KBM-7 (cell line): ENCODE measurements around the gene VANGL2.

ENCODE experiments used
- DNase-seq: peaks from one replicate; pipeline ENCODE4 v3.0.0-alpha.2; 2015
- in situ Hi-C: fragments of 300-500 bp; cut with MboI; formaldehyde crosslinking; loops from 2 replicates; pipeline ENCODE4 v1.14.3; 2020; ENCODE audit warnings: low sequenced_read_pairs, low pct_unique_long_range_greater_than_20kb, mixed read lengths

VANGL2 gene

DNA sequence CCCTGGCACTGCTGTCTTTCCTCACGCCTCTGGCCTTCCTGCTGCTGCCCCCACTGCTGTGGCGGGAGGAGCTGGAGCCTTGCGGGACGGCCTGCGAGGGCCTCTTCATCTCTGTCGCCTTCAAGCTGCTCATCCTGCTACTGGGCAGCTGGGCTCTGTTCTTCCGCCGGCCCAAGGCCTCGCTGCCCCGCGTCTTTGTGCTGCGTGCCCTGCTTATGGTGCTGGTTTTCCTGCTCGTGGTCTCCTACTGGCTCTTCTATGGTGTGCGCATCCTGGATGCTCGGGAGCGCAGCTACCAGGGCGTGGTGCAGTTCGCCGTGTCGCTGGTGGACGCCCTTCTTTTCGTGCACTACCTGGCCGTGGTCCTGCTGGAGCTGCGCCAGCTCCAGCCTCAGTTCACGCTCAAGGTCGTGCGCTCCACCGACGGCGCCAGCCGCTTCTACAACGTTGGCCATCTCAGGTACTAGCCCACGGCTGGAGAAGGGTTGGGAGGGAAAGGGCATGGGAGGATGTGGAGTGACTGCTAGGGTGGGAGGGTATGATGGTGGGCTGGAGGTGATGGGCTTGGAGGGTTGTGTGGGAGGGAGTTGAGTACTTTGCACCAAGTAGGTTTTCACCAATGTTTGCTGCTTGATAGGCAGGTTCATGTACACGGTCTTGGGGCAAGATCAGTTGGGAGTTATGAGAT lies 18.9 kb downstream of the VANGL2 start:
- DNase-seq = no peak
- in situ Hi-C loops = no loop called here

DNA sequence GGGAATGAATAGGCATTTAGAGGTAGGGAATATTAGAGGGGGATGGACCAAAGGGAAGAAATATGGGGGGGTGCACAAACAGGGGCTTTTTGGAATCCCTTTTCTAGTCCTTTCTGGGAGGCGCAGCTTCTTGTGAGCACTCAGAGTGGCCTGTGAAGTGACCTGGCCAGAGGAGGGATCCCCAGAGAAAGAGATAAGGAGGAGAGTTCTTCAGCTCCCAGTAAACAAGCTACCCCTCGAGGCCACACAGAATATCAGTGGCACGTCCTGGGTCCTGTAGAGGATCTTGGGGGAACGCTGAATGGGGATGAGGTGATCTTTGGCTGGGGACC lies 19.4 kb downstream of the VANGL2 start:
- in situ Hi-C loops = loop anchor here (10.0 kb wide), 1 partner anchor 65 kb away; no protein-coding TSS in a partner anchor
- DNase-seq = no peak

DNA sequence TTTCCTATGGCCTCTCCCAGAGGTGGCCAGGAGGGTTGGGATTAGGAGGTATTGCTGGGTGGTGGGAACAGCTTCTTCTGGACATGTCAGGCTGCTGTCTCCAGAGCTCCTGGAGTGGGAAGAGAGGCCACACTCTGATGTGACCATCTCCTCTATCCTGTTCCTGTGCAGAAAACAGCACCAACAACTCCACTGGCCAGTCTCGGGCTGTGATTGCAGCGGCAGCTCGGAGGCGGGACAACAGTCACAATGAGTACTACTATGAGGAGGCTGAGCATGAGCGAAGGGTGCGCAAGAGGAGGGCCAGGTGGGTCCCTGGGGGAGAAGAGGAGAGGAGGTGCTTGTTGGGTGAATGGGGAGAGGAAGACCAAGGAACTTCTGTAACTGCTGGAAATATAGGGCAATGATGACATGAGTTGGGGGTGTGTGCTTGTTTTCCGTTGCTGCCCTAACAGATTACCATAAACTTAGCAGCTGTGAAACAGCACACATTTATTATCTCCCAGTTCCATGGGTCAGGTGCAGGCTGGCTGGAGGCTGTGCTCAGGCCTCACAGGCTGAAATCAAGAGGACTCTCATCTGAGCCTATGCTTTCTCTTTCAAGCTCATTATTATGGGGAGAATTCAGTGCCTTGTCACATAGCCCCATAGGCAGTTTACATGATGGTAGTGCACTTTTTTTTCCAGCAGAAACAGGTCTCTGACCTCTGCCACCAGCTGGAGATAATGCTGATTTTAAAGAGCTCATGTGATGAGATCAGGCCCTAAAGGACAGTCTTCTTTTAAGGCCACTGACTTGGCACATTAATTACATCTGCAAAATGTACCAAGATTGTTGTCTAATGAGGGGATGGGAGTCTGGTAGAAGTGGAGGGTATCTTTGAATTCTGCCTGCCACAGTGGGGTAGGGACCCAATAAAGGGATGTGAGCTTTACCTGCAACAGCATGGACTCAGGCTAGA lies 20.8 kb downstream of the VANGL2 start:
- no peak for DNase-seq
- in situ Hi-C loops = loop anchor here (10.0 kb wide), 1 partner anchor 64 kb away; no protein-coding TSS in a partner anchor

DNA sequence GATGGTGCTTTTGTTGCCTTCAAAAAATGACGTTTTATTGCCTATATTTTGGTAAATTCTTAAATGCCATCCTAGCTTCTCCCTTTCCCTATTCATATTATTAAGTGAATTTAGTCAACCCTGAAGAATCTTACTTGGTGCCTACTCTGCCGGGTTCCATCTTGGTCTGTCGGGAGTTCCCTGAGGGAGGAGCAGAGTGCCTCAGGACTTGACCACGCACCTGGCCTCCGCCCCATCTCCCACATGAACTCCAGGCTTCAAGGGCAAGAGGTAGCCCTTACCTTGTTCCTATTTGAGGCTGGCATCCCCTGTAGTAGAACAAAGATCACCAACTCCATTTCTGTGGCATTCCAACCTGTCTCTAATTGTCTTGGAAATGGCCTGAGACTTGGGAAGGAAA lies 21.5 kb downstream of the VANGL2 start:
- in situ Hi-C loops = loop anchor here (10.0 kb wide), 1 partner anchor 63 kb away; no protein-coding TSS in a partner anchor
- no peak for DNase-seq

DNA sequence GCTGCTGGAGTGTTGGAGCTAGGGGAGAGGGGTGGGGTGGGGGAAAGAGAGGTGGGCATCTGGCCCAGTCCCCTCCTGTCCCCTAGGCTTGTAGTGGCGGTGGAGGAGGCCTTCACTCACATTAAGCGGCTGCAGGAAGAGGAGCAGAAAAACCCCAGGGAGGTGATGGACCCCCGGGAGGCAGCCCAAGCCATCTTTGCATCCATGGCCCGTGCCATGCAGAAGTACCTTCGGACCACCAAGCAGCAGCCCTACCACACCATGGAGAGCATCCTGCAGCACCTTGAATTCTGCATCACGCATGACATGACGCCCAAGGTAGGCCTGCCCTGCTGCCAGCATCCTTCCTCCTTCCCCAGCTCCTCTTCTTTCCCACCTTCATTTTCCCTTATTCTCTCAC lies 23.6 kb downstream of the VANGL2 start:
- in situ Hi-C loops = loop anchor here (10.0 kb wide), 1 partner anchor 61 kb away; no protein-coding TSS in a partner anchor
- DNase-seq = no peak

DNA sequence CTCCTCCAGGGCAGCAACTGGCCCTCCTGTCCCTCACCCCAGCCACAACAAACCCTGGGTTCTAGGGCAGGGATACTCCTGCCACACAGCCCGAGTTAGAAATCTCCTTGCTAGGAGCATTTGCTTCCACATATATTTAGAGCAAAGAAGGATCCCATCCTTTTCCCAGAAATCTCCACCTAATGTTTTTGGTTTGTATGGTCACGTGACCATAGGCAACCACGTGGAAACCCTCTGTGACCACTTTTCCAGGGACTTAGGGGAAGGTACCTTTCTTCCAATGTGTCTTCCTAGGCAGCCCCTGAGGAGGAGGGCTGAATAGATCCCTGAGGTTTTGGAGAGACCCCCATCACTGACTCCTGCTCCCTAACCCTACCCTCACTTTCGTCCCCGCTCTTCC lies 25.5 kb downstream of the VANGL2 start:
- DNase-seq = no peak
- in situ Hi-C loops = loop anchor here (10.0 kb wide), 1 partner anchor 59 kb away; no protein-coding TSS in a partner anchor

DNA sequence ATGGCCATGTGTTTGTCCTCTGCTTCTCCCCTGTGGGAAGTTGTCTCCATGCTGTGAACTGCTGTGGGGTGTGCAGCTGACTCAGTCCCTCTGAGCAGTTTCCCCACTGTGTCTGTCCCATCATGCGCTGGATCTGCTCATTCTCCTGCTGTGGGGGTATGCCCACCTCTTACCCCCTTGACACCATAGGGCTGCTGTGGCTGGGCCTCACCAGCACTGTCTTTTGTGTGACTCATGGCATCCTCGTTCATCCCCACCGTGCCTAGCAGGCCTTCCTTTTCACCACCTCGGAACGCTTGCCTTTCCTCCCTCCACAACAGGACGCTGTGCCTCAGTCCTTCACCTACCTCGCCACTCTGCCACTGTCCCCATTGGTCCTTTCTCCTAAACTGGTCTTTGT lies 27.3 kb downstream of the VANGL2 start:
- DNase-seq = no peak
- in situ Hi-C loops = loop anchor here (10.0 kb wide), 1 partner anchor 57 kb away; no protein-coding TSS in a partner anchor

DNA sequence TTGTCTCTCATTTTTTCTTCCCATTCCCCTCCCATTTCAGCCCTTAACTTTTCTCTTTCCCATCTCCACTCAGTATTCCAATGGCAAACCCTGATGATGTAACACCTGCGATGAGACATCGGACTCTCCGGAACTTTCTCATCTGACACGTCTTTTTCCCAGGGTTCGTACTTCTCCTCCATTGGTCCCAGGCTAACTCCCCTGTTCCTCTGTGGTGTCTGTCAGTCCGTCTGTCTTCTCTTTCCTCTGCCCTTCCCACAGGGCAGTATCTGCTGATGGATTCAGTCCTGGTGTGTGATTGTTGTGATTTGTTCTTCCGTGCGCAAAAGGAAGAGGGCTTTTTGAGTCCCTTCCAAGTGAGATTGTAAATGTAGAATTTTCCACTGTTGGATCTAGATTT lies 27.7 kb downstream of the VANGL2 start:
- no peak for DNase-seq
- in situ Hi-C loops = loop anchor here (10.0 kb wide), 1 partner anchor 57 kb away; no protein-coding TSS in a partner anchor

DNA sequence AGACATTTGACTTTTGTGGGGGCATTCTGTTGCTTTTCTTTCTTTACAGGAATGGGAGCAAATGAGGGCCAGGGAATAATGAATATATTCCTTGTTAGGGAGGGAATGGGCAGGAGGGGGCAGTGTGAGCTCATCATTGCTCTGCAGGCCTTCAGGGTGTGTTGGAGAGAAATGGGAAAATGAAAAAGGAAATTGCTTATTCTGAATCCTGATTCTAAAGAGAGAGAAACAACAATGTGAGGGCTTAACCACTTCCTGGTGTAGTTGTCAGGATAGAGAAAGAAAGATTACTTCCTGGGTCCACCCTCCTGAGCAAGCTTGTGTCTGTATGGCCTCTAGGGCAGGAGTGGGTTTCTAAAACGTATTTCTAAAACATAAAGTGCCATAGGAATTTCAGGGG lies 28.3 kb downstream of the VANGL2 start:
- DNase-seq = peak; percentile 81
- in situ Hi-C loops = loop anchor here (10.0 kb wide), 1 partner anchor 56 kb away; no protein-coding TSS in a partner anchor

DNA sequence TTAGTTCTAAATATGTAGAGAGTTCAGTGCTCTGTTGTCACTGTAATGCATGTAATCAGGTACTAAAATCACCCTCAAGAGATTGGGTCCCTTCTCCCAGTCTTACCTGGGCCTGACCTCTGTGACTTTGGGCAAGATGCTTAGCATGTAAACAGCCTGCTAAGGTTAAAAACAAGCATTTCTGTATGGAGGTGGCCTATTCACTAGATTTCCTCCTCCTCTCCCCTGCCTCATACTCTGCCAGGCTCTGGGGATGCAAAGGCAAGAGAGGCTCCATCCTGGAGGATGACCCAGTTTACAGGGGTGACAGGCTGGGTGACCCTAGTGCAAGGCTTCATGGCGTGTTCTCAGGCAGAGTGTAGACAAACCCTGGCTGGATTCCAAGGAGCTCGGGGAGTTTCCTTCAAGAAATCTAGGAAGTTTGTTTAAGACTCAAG lies 28.8 kb downstream of the VANGL2 start:
- in situ Hi-C loops = loop anchor here (10.0 kb wide), 1 partner anchor 56 kb away; no protein-coding TSS in a partner anchor
- no peak for DNase-seq

DNA sequence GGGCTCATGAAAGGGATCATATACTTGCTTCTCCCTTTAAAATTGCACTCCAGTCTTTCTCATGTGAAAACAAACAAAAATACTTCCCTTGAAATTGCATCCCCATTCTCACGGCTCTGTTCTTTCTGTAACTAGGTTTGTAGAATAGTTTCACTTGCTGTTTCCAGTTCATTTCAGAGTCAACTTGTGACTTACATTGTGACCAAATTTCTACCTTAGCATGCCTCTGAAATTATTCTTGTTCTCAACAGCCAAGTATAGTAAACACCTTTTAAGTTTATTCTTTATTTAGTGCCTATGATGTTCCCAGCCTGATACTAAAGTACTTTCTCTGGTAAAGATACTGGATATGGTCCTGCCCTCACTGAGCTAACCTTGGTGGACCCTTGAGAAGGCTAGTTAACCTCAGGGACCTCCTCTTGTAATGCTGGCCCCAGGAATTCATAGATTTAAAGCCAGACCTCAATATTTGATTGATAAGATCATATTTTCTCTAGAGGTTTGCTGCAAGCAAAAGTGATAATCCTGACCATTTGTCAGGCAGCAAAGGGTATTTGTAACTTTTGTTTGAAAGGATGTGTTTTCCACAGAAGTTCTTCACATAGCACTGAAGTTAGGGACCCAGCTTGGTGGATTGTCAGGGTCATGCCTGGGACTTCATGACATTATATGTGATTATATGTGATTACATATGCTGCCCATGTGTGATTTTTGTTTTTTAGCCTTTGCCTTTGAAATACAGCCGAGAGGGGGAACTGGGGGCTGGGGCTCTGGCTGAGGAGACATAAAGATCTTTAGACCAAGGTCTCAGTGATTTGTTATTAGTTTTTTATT lies 29.6 kb downstream of the VANGL2 start:
- DNase-seq = no peak
- in situ Hi-C loops = loop anchor here (10.0 kb wide), 1 partner anchor 55 kb away; no protein-coding TSS in a partner anchor

DNA sequence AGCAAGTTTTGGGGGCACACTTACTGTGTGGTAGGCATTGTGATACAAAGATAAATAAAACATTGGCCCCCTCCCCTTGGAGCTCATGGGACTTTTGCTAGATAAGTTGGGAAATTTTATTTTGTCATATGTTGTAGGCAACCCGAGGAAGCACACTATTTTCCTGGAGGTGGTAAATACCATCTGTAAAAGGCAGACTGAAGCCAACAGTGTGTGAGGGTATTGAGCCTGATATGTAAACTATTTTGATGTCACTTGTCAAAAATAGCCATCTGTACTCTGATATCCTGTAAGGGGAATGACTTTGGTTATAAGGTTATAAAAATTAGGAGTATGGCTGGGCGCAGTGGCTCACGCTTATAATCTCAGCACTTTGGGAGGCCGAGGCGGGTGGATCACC lies 30.6 kb downstream of the VANGL2 start:
- DNase-seq = no peak
- in situ Hi-C loops = no loop called here

DNA sequence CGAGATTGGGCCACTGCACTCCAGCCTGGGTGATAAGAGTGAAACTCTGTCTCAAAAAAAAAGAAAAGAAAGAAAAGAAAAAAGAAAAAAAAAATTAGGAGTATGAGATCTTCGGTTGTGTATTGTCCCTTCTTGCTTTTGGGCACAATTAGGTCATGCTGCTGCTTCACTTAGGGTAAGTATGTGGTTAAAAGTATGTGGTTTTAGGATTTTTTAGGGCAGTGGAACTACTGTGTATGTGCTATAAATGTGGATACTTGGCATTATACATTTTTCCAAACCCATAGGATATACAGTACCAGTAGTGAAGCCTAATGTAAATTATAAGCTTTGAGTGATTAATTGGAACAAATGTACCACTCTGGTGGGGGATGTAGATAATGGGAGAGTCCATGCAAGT lies 31.2 kb downstream of the VANGL2 start:
- DNase-seq = no peak
- in situ Hi-C loops = no loop called here

DNA sequence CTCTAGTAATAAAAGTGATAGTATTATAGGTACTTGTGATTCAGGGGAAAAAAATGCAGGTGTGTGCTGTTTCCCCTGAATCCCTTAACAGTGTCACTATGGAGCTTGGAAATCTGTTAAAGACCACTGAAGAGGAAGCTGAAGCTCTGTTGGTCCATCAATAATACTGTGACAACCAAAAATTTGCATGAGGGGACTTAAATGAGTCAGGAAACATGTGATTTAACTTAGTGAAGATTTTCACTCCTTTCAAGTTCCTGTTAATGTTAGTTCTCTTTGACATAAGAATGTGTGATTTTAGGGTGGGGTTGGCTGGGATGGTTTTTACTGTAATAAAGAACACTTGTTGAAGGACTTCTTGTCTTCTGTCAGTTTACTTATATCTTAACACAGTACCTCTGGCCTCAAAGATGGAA lies 32.0 kb downstream of the VANGL2 start:
- in situ Hi-C loops = no loop called here
- DNase-seq = peak; percentile 30

DNA sequence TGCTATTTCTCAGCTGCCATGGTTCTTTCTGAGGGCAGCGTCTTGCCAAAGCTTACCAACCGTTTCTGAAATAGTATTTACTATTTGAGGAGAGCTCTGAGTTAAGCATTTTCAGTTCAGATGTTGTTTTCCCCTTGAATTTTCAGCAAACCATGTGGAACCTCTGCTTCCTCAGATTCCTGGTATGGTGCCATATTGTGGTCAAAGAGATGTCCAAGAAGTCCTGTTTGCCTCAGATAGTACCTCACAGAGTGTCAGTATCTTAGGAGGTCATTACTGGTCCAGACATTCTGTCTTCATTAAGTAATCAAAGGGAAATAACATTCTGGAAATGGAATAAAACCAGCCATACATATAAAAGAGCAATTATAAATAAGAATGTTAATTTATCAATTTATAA lies 36.6 kb downstream of the VANGL2 start:
- in situ Hi-C loops = no loop called here
- no peak for DNase-seq

DNA sequence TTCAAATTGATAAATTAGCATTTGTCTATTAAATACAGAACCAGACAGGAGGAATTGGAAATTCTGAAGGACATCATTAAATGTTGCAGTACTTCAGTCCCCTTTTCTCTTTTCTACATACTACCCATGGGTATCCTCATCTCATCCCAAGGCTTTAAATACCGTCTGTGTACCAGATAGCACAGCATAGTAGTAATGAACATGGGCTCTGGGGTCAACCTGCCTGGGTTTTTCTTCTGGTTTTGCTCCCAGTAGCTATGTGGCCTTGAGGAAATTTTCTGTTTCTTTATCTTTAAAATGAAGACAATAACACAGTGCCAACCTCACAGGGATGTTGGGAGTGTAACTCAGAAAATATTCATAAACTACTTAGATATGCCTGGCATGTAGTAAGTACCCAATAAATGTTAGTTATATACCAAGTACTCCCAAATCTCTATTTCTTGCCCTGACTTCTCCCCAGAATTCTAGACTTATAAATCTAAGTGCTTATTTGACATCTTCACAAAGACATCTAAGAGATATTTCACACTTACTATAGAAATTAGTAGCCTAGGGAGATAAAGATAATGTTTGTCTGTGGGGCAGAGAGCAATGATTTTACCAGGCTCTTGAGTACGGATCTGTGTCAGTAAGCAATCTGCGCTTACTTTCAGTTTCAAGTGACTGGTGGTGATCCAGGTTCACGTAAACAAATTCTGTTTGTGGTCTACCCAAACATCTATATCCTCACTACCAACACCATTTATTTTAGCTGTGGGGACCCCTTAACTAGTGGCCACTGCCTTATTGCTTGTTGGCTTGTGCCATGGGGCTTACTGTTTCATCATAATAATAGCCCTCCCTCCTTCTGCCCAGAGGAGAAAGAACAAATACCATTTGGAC lies 37.3 kb downstream of the VANGL2 start:
- in situ Hi-C loops = no loop called here
- DNase-seq = no peak

DNA sequence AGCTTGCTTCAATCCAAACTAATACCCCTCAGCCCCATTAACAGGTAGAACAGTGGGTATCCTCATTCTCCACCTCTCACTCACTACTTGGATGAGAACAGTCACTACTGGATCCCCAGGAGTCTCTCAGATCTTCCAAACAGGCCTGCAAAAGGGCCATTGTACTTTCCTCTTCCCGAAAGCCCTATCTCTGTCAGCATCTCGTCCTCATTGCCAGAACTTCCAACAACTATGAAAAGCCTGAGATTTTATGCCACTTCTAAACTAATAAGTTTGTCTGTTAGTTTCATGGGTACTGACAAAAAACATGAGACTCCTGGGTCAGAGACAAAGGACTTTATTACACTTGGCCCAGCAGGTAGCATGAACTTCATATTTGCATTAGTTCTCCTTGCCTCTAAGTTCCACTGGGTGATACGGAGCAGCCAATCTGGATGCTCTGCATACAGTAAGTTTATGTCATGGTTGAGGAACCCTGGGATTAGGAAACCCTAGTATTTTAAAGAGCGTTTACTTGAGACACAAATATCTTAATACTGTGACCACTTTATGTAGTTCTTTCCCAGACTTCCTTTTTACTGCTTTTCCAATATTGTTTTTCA lies 38.1 kb downstream of the VANGL2 start:
- in situ Hi-C loops = no loop called here
- DNase-seq = no peak

DNA sequence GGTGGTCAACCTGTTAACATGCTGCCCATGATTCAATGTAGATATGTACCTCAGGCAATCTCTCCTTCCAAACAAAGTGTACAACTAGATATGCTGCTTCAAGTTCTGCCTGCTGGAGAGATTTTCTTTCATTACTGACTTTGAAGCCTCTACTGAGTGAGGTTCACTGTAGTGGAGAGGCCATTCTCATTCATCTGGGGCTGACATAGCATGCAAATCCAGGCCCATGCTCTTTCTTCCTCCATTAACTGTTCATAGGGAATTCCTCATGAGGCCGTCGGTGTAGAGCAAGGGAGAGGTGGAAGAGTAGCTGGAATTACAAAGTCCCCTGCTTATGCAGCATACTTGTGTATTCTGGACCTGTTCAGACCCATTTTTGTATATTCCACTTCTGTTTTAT lies 38.6 kb downstream of the VANGL2 start:
- no peak for DNase-seq
- in situ Hi-C loops = no loop called here
